Renal cortical epithelial cell (primary cell): ENCODE measurements around the gene IL17F. TPM values are rescaled to one million over a fixed set of nuclear protein-coding genes. Genes with fewer than 3 reads are reported as not detected.
A peak's percentile ranks its signal among the peaks of the same experiment; 100 is the strongest.
"Not testable (repeated sequence)": the region's sequence is repeated elsewhere in the genome, so short reads cannot be mapped to it uniquely, and the experiment has no call there.

Experiments
- DNase-seq: peaks from one replicate; pipeline ENCODE4 v3.0.0-alpha.2; 2011; ENCODE audit warnings: low read depth
- total RNA-seq: library from RNA; depleted of rRNA; stranded (reverse); fragments of >200 nt; gene quantifications from 2 replicates; pipeline ENCODE4 v1.2.3, GENCODE V29; 2014

Gene IL17F
- total RNA-seq, 1 donor from 2014 or later, result not detected

GRCh38 chr6:52245425-52245824 is 1.1 kb upstream of the IL17F start:
- DNase-seq, result no peak

DNA sequence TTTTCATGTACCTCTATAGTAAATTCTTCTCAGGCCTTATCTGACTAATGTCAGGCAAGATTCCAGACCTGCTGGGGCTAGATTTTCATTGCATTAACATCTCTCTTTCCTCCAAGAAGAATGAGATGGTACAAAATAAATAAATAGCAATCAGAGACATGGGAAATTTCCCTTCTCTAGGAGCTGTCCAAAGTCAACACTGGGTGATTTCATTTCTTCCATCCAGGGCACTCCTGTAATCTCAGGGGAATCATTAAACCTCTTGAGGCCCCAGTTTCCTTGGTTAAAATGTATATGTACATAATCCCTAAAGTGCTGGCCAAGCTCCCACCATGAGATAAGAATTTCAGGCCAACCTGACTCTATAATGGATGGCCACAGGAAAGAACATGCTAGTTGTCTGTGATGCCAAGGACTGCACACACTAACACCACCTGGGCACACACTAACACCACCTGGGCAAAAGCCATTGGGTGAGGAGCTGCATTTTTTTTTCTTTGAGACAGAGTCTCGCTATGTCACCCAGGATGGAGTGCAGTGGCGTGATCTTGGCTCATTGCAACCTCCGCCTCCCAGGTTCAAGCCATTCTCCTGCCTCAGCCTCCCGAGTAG is 912 bp downstream of the IL17F start:
- peak; percentile 23 for DNase-seq

- DNase-seq, result no peak
These were observed 2.5 kb downstream of the IL17F start for GRCh38 chr6:52241819-52242218.

DNA sequence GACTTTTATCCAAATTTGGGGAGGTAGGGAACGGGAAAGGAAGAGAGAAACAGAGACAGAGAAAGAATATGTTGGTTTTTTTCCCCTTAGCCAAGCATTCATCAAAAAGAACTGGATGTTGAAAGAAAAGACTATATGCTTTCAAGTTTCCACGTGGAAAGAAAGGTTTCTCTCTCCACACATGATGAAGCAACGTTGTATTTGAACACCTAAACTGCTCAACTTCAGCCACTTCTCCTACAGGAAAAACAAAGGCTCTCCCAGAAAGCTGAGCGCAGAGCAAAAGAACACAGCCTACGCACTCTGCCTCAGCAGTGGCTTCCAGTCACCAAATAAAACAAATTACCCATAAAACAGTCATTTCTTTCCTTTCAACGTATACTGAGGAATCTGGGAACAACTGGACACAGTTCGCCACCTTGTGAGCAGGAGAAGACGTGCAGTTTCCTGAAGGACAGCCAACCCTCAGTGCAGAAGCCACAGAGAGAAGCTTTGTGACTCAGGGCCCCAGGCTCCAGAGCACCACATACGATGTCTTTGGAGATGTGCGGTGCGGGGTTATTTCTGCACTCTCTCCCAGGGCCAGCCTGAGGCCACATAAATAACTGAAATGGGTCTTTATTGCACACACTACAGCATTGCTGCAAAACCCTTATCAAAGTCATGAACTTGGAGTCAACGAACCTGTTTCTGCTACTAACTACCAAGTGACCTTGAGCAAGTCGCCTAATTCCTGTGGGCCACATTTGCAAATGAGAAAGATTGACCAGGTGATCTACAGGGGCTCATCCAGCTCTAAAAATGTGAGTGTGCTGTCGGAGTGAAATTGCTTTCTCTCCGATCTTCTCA is 10.1 kb downstream of the IL17F start:
- peak; percentile 92 for DNase-seq

DNA sequence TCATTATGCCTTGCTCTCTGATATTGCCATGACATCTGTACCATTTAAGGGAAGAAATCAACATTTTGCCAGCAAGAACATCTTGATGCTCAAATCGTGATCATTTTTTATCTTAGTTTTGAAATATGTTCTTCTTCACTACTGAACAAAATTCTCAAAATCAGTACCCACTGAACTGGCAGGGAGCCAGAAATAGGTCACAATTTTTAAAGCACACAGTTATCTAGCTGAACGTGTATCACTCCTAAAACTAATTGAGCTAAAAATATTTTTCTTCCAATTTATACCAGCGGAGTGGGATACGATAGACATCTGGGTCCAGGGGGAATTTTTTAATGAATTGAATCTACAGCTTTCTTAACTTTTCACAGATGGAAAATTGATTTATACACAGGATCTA is 11.3 kb downstream of the IL17F start:
- DNase-seq, result no peak

DNA sequence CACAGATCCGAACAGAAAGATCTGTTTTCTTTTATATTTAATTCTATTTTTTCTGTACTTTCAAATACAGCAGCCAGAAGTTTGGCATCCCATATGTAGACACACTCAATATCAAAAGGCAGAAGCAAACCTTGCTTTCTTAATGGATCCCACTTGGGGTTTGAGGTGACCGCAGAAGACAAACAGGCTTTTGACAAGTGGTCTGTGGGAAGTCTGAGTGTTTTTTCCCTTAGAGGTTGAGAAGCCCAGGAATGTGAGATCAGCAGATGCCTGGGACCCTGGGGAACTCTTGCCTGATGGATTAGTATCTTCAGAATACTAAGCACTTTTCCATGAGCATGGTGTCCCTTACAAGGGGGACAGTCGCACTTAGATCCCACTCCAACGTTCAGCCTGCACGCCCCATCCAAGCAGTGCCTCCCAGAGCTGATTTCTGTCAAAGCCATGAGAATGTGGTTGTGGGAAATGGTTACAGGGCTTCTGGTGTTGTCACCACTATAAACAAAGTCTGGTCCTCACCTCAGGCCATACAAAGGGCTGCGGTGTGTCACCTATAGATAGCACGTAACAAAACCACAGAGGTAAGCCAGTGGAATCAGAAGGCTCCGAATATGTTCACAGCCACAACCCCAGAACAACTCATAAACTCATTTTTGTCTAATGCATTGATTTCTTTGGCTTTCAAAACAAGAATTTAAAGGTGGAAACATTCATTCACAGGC is 12.7 kb downstream of the IL17F start:
- DNase-seq, result no peak

DNA sequence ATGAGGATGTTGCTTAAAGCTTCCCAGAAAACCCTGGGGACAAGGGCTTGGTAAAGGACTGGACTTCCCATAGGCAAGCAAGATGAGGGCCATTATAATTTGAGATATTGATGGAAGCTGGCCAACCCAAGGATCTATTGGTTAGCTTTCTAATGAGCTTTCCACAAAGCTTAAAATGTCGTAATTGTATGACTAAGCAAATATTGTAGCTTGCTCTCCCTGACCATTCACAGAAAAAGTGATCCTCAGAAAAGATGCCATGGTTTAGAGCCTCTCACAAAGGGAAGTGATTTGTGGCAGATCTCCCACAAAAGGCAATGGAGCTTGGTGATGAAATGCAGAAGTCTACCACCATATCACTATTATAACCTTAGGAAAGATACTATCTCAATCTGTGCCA is 13.6 kb downstream of the IL17F start:
- peak; percentile 74 for DNase-seq

- DNase-seq, result peak; percentile 25
These were observed 16.8 kb downstream of the IL17F start for GRCh38 chr6:52227495-52227894.

DNA sequence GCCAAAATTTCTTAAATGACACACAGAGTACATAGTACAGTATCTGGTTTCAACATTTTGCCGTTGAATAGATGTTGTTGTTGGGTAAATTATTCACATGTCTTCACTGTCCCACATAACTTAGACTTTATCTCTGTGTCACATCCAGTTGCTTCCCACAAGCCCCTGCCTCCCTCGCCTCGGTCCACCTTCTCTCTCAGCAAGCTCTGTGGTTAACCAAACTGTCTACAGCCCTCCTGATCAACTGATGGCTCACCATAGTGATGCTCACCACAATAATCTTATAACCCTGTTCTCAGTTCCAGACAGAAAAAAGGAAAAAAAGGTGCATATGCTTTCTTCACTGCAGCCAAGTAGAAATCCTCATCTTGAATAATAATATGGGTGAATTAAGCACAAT is 23.0 kb downstream of the IL17F start:
- peak; percentile 86 for DNase-seq

DNA sequence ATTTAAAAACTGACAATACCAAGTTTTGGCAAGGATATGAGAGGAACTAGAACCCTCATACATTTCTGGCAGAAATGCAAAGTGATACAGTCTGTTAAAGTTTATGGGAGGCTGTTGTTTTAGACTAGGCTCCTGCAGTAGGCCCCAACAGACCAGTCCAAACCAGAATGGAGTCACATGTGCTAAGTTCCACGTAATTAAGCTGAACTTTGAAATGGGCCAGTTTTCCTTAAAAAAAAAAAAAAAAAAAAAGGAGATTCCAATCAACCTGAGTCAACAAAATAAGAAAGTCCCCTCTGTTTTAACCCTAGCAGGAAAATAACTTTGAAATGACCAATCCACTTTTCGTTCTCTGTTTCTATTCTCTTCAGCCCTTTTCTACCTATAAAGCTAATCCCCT is 26.5 kb downstream of the IL17F start:
- DNase-seq, result peak; percentile 72

DNA sequence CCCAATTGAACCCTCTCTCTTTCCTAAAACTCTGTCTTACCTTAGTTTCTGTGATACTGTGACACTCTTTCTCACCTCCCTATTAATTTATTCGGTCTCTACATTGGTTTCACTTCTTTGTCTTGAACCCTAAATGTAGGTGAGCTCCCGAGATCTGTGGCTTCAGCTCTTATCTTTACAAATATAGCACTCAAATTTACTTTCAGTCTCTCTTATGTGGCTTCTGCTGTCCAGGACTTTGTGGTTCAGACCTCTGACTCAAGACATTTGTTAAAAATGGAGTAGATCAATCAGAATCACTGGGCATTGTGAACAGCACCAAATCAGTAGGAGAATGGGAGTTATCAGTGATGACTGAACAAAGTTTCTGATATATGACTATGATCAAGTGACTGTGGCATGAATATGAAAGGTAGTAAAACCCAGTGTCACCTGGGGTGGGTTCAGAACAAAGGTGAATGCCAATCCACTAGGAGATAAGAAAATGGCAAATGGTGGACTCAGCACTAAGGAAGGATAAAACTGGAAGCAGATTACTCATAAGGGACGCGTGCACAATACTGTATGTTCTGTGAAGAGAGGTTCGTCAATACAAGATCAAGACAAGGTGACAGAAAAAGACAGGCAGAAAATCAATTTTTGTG is 27.2 kb downstream of the IL17F start:
- no peak for DNase-seq

- no peak for DNase-seq
These were observed 28.5 kb downstream of the IL17F start for GRCh38 chr6:52215787-52216186.

- no peak for DNase-seq
These were observed 31.2 kb downstream of the IL17F start for GRCh38 chr6:52213127-52213526.

GRCh38 chr6:52210227-52210626 is 34.1 kb downstream of the IL17F start:
- DNase-seq, result no peak

- no peak for DNase-seq
These were observed 34.5 kb downstream of the IL17F start for GRCh38 chr6:52209770-52210169.

GRCh38 chr6:52208612-52209011 is 35.7 kb downstream of the IL17F start:
- no peak for DNase-seq

DNA sequence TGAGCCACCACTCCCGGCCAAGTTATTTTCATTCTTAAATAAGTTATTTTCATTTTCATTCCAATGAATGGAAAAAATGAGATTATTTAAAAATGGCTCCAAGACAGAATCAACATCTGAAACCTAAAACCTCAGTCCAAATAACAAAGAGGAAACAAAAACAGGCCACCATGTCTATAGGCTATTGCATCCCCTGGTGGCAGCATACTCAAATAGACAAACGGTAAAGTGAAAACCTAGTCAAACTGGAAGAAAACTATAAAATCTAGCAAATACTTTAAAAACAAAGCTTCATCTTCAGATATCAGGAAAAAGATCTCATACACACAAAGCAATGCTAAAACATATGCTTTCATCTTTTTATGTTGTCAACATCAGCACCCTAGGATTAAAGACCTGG is 37.2 kb downstream of the IL17F start:
- no peak for DNase-seq

- DNase-seq, result no peak
These were observed 42.8 kb downstream of the IL17F start for GRCh38 chr6:52201493-52201892.

- no peak for DNase-seq
These were observed 43.3 kb downstream of the IL17F start for GRCh38 chr6:52201046-52201445.

DNA sequence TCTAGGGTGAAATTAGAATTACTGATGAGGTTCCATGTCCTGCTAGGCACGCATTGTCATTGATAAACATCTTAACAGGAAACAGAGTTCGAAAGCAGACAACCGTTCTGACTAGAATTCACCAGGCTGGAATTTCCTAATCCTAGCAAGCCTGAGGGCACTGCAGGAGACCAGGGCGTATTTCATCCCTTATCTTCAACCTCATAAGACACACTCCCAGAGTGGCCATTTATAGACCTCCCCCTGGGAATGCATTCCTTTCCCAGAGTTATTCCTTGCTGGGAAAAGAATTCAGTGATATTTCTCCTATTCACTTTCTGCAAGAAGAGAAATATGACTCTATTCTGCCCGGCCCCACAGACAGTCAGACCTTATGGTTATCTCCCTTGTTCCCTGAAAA is 44.2 kb downstream of the IL17F start:
- DNase-seq, result not testable (repeated sequence)

- DNase-seq, result no peak
These were observed 48.4 kb downstream of the IL17F start for GRCh38 chr6:52195886-52196285.

DNA sequence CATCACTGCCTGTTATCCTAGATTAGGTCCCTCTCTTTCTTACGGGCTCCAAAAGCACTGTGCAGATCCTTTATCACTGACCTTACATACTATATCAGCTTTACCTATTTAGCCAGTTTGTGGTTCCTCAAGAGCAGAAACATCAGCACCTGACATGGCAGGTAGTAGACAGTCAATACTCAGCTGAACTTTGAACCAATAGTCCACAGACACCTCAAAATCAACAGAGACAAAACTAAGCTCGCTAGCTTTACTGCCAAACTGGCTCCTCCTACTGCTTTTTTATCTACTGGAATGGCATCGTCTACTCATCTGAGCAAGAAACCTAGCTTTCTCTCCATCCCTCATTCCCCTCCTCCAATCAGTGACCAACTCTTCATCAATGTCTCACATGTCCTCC is 52.5 kb downstream of the IL17F start:
- DNase-seq, result no peak
